Coronary artery (tissue), 2 donors: ENCODE data around the gene MACROD2.

Source experiments
- DNase-seq: peaks from one replicate; pipeline ENCODE4 v3.0.0-alpha.2; 2017; ENCODE audit warnings: low spot score
- H3K27ac ChIP-seq, 2 donors: fragments of 200-600 bp; sonication (generic); one replicate each; pipeline ENCODE4 v1.5.1; 2016 to 2019
- H3K4me3 ChIP-seq: fragments of 200-600 bp; sonication (generic); 2 replicates; pipeline ENCODE4 v1.5.1; 2016; ENCODE audit warnings: mild to moderate bottlenecking, moderate library complexity
- CTCF ChIP-seq: fragments of 200-600 bp; sonication (generic); IDR thresholded peaks from one replicate; pipeline ENCODE4 v1.5.1; 2019; ENCODE audit warnings: antibody characterized with exemption

MACROD2 gene

DNA sequence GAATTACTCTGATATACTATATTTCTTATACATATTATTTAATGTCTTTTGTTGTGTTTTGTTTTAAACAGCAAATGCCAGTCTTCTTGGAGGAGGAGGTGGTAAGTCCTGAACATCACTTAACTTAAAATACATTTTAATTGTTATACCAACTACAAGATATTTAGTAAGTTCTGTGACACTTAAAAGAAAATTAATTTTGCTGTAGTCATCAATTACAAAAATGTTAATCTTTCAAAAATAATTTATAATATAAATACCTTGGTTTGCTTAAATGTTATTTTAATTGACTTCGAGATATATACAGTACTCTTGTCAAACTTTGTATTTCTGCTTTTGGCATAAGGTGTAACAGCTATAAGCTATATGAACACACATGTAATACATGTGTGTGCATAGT lies 498.1 kb downstream of the MACROD2 start:
- no peak overlapping the region for H3K4me3 ChIP-seq
- no peak for DNase-seq
- H3K27ac ChIP-seq: no peak overlapping the region
- no peak for TF ChIP-seq CTCF

GRCh38 chr20:14494355-14494754 lies 499.0 kb downstream of the MACROD2 start:
- no peak for TF ChIP-seq CTCF
- H3K4me3 ChIP-seq: no peak overlapping the region
- no peak overlapping the region for H3K27ac ChIP-seq
- DNase-seq: no peak

DNA sequence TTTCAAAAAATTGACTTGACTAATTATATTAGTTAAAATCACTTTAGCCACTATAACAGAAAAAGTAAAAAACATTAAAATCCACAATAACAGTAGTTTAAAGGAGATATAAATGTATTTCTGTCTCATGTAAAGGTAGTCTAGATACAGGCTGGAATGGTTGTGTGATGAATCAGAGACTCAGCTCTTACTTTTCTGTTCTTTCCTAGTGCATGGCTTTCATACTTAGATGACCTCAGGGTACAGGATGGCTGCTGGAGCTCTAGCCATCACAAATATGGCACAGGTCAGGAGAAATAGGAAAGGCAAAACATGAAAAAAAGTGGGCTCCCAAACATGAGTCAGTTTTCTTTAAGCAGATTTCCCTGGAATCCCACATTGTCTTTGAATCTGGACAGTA lies 499.8 kb downstream of the MACROD2 start:
- TF ChIP-seq CTCF: no peak
- no peak overlapping the region for H3K4me3 ChIP-seq
- DNase-seq: no peak
- H3K27ac ChIP-seq: no peak overlapping the region

DNA sequence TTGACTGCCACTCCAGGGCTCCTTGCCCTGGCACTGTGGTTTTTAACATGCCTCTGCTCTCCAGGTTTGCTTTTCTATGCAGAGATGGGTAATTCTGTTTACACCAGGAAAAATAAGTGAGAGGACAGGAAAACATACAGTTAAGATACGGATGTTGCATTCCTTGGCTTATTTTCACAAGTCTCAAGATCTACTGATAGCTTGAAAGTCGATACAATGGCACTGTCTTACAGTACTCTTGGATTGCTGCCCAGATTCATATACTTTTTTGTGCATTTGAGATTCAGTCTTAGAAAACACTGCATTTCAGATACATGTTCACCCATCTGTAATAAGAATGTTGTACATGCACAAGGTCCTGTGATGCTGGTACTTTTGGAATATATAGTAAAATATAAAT lies 501.7 kb downstream of the MACROD2 start:
- Histone ChIP-seq H3K4me3 (no peak overlapping the region), H3K27ac (no peak overlapping the region)
- DNase-seq: no peak
- no peak for TF ChIP-seq CTCF

DNA sequence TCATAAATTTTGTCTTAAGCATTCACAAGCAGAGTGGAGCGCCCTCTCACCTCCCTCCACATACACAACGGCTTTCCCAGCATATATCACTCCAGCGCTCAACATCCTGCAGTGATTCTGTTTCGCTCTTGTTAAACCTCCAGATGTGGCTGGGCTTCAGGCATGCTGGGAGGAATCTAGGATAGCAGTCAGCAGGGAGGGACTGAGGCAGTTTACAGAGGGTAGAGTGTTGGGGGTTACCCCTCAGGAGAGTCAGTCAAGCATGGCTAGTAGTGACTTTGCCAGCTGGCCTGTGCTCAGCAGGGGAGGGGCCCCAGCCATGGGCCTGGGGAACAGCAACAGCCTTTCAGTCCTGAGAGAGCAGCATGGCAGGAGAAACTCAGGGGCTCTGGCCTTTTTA lies 503.5 kb downstream of the MACROD2 start:
- Histone ChIP-seq H3K4me3 (no peak overlapping the region), H3K27ac (no peak overlapping the region)
- DNase-seq: no peak
- no peak for TF ChIP-seq CTCF

DNA sequence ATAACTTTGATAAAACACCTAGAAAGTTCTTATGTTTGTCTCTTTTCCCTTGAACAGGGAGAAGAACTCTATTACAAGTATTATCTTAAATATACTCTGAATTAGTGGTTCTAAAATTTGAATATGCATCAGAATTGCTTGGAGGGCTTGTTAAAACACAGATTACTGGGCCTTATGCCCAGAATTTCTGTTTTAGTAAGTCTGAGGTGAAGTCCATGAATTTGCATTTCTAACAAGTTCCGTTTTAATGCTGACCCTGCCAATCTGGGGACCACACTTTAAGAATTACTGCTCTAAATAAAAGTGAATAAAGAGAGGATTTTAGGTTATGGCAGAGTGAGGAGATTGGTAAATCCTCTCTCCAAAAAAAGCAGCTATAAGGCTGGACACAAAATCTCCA lies 510.2 kb downstream of the MACROD2 start:
- Histone ChIP-seq H3K27ac (no peak overlapping the region), H3K4me3 (no peak overlapping the region)
- DNase-seq: no peak
- TF ChIP-seq CTCF: no peak

- no peak for DNase-seq
- TF ChIP-seq CTCF: no peak
- Histone ChIP-seq H3K4me3 (no peak overlapping the region), H3K27ac (no peak overlapping the region)
These were observed 512.4 kb downstream of the MACROD2 start for GRCh38 chr20:14507711-14508110.
